ENCODE data around the gene SALL4.
"Not testable (repeated sequence)": the region's sequence is repeated elsewhere in the genome, so short reads cannot be mapped to it uniquely, and the experiment has no call there.

Gene SALL4

GRCh38 chr20:51738877-51739447 is 63.4 kb downstream of the SALL4 start:
- DNase-seq (ENCODE audit: low read depth in 1 of 2, low spot score in 1 of 2), result no peak

- not testable (repeated sequence) for DNase-seq (ENCODE audit: low read depth in 1 of 2, low spot score in 1 of 2)
These were observed 64.1 kb downstream of the SALL4 start for GRCh38 chr20:51738261-51738660.

- DNase-seq (ENCODE audit: low read depth in 1 of 2, low spot score in 1 of 2), result no peak
These were observed 65.4 kb downstream of the SALL4 start for GRCh38 chr20:51736947-51737346.

GRCh38 chr20:51735728-51736600 is 66.4 kb downstream of the SALL4 start:
- no peak for DNase-seq (ENCODE audit: low read depth in 1 of 2, low spot score in 1 of 2)

- no peak for DNase-seq (ENCODE audit: low read depth in 1 of 2, low spot score in 1 of 2)
These were observed 67.2 kb downstream of the SALL4 start for GRCh38 chr20:51734876-51735720.

GRCh38 chr20:51733070-51733469 is 69.3 kb downstream of the SALL4 start:
- no peak for DNase-seq (ENCODE audit: low read depth in 1 of 2, low spot score in 1 of 2)

Data from stimulated activated CD4-positive, alpha-beta T cell treated with anti-CD3 and anti-CD28 coated beads, Interleukin-15, amount 100 ng/mL, for 1 hour (primary cell).